ENCODE measurements around the gene BICD2. TPM values are rescaled to one million over a fixed set of nuclear protein-coding genes. Genes with fewer than 3 reads are reported as not detected.

Gene BICD2
- total and polyA plus RNA-seq, 4 donors = 2.5 to 16.0 (median 11.2) TPM

- no peak for TF ChIP-seq NR2F2 (IDR thresholded peaks at IDR 0.05)
These were observed 68.0 kb downstream of the BICD2 start (continued) for GRCh38 chr9:92696619-92697018.

GRCh38 chr9:92686954-92687353, 77.7 kb downstream of the BICD2 start:
- TF ChIP-seq MAX (IDR thresholded peaks at IDR 0.05) (no peak), NR2F2 (IDR thresholded peaks at IDR 0.05) (no peak), EGR1 (IDR thresholded peaks at IDR 0.05; ENCODE audit: low read depth in 2 of 2) (no peak), GABPA (IDR thresholded peaks at IDR 0.05 in 1 of 2, conservative IDR thresholded peaks at IDR 0.05 in 1 of 2) (no peak), HNF4A (conservative IDR thresholded peaks at IDR 0.05) (no peak)
- Histone ChIP-seq H3K9me3 (ENCODE audit: control insufficient read depth in 4 of 4, low read length in 3 of 4) (peaks cover 0 to 5% (median 2%) of the 10 kb centered on the region in 4 donors), H3K27ac (ENCODE audit: low read depth in 1 of 2, low read length in 2 of 2) (no peak overlapping the region), H3K36me3 (ENCODE audit: control insufficient read depth in 4 of 4, insufficient read depth in 3 of 4, low read depth in 1 of 4, low read length in 3 of 4) (no peaks in the 10 kb centered on the region), H3K4me3 (ENCODE audit: low read depth in 1 of 3, low read length in 3 of 3) (no peak overlapping the region), H3K4me1 (ENCODE audit: control insufficient read depth in 4 of 4, insufficient read depth in 4 of 4, low read length in 3 of 4) (no peaks in the 10 kb centered on the region), H3K27me3 (ENCODE audit: control insufficient read depth in 4 of 4, insufficient read depth in 4 of 4, low read length in 3 of 4) (no peaks in the 10 kb centered on the region), H3K9ac (ENCODE audit: low read depth in 1 of 2, low read length in 2 of 2) (no peak overlapping the region)
- DNase-seq (ENCODE audit: low spot score) = no peak
- WGBS = 60% methylated on average over 3 of the region's 3 CpGs

DNA sequence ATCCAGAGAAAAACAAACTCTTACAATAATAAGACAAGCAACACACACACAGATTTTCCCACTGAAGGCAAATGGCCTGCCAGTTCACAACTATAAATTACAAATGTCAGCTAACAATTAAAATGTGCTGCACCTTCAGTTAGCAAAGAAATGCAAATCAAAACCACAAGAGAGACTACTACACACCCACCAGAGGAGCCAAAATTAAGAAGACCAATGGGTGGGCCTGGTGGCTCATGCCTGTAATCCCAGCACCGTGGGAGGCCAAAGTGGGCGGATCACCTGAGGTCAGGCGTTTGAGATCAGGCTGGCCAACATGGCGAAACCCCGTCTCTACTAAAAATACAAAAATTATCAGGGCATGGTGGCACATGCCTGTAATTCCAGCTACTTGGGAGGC, 79.6 kb downstream of the BICD2 start:
- Histone ChIP-seq H3K27ac (ENCODE audit: low read depth in 1 of 2, low read length in 2 of 2) (no peak overlapping the region), H3K4me3 (ENCODE audit: low read depth in 1 of 3, low read length in 3 of 3) (no peak overlapping the region), H3K4me1 (ENCODE audit: control insufficient read depth in 4 of 4, insufficient read depth in 4 of 4, low read length in 3 of 4) (no peaks in the 10 kb centered on the region), H3K9ac (ENCODE audit: low read depth in 1 of 2, low read length in 2 of 2) (no peak overlapping the region), H3K36me3 (ENCODE audit: control insufficient read depth in 4 of 4, insufficient read depth in 3 of 4, low read depth in 1 of 4, low read length in 3 of 4) (no peaks in the 10 kb centered on the region), H3K27me3 (ENCODE audit: control insufficient read depth in 4 of 4, insufficient read depth in 4 of 4, low read length in 3 of 4) (no peaks in the 10 kb centered on the region), H3K9me3 (ENCODE audit: control insufficient read depth in 4 of 4, low read length in 3 of 4) (no peaks in the 10 kb centered on the region)
- 90% methylated on average over 5 of the region's 5 CpGs for WGBS
- TF ChIP-seq REST (IDR thresholded peaks at IDR 0.05) (no peak), NR2F2 (IDR thresholded peaks at IDR 0.05) (no peak), SP1 (IDR thresholded peaks at IDR 0.05) (no peak), HNF4A (conservative IDR thresholded peaks at IDR 0.05) (no peak), JUND (IDR thresholded peaks at IDR 0.05) (no peak), MAX (IDR thresholded peaks at IDR 0.05) (no peak), ZBTB33 (IDR thresholded peaks at IDR 0.05) (no peak)
- DNase-seq (ENCODE audit: low spot score) = no peak

- no peak overlapping the region for H3K4me3 ChIP-seq (ENCODE audit: low read depth in 1 of 3, low read length in 3 of 3)
- no peak overlapping the region for H3K9ac ChIP-seq (ENCODE audit: low read depth in 1 of 2, low read length in 2 of 2)
- H3K27ac ChIP-seq (ENCODE audit: low read depth in 1 of 2, low read length in 2 of 2) = no peak overlapping the region
- WGBS = 98% methylated on average over 8 of the region's 8 CpGs
- H3K9me3 ChIP-seq (ENCODE audit: control insufficient read depth in 4 of 4, low read length in 3 of 4) = no peaks in the 10 kb centered on the region
- TF ChIP-seq SP1 (IDR thresholded peaks at IDR 0.05) = no peak
- no peak for TF ChIP-seq TAF1 (conservative IDR thresholded peaks at IDR 0.05)
- no peak for TF ChIP-seq FOXA1 (IDR thresholded peaks at IDR 0.05)
- TF ChIP-seq FOXA2 (IDR thresholded peaks at IDR 0.05) = no peak
- no peaks in the 10 kb centered on the region for H3K27me3 ChIP-seq (ENCODE audit: control insufficient read depth in 4 of 4, insufficient read depth in 4 of 4, low read length in 3 of 4)
- no peaks in the 10 kb centered on the region for H3K36me3 ChIP-seq (ENCODE audit: control insufficient read depth in 4 of 4, insufficient read depth in 3 of 4, low read depth in 1 of 4, low read length in 3 of 4)
- H3K4me1 ChIP-seq (ENCODE audit: control insufficient read depth in 4 of 4, insufficient read depth in 4 of 4, low read length in 3 of 4) = no peaks in the 10 kb centered on the region
- no peak for DNase-seq (ENCODE audit: low spot score)
These were observed 82.4 kb downstream of the BICD2 start for GRCh38 chr9:92682269-92682668.
